ENCODE results near the gene TRIP13. TPM values are rescaled to one million over a fixed set of nuclear protein-coding genes. Genes with fewer than 3 reads are reported as not detected.

The TRIP13 gene
- total and polyA plus RNA-seq, 3 donors from 2014 or later = 34.3 to 71.6 (median 49.1) TPM

GRCh38 chr5:888638-889035 lies 4.0 kb upstream of the TRIP13 start:
- TF ChIP-seq CTCF (IDR thresholded peaks at IDR 0.05) = no peak
- no peak for TF ChIP-seq POLR2A (IDR thresholded peaks at IDR 0.05)
- no peak overlapping the region for H3K27ac ChIP-seq
- no peaks in the 10 kb centered on the region for H3K27me3 ChIP-seq

DNA sequence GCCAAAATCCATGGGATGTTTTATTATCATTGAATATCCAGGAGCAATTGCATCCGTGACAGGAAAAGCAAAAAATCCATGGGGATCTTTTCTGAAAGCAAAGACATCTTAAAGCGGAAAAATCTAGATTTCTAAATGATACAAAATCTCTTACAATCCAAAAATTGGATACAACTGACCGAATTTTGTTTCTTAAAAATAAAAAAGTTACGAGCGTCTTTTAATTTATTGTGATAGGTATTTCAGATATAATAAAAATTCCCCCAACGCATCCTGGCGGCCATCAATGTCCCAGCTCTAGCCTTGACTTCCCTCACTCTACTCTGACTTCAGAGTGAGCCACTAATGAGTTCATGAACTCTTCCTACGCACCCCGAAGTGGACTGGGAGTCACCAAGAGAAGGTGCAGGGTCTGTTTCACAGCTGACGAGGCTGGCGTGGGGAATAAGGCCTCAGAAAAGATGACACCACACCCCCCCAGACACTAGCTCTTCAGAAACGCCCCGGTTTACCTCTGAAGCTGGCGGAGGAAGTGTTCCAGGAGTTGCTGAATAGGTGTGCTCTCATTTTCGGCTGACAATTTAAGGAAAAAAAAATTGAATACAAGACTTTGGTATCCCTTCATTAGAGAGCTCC lies 3.5 kb upstream of the TRIP13 start:
- no peaks in the 10 kb centered on the region for H3K36me3 ChIP-seq (ENCODE audit: low read depth, missing control alignments)
- no peak for DNase-seq
- peaks cover 12% of the 10 kb centered on the region for H3K4me1 ChIP-seq
- intact Hi-C loops (cut with DNase I; ENCODE audit: low total_unique reads) = no loop called here
- no peak overlapping the region for H3K4me3 ChIP-seq
- H3K9me3 ChIP-seq = no peaks in the 10 kb centered on the region
- TF ChIP-seq POLR2A (IDR thresholded peaks at IDR 0.05) = no peak
- H3K27ac ChIP-seq = no peak overlapping the region
- no peaks in the 10 kb centered on the region for H3K27me3 ChIP-seq
- WGBS, 2 donors = 93 to 95% methylated on average over 15 of the region's 15 CpGs

More at GRCh38 chr5:888638-889035, 4.0 kb upstream of the TRIP13 start:
- no peak for DNase-seq
- H3K4me1 ChIP-seq = peaks cover 12% of the 10 kb centered on the region
- no peaks in the 10 kb centered on the region for H3K36me3 ChIP-seq (ENCODE audit: low read depth, missing control alignments)
- 94 to 95% methylated on average over 11 of the region's 11 CpGs for WGBS, 2 donors
- no peaks in the 10 kb centered on the region for H3K9me3 ChIP-seq
- H3K4me3 ChIP-seq = no peak overlapping the region
- intact Hi-C loops (cut with DNase I; ENCODE audit: low total_unique reads) = no loop called here

DNA sequence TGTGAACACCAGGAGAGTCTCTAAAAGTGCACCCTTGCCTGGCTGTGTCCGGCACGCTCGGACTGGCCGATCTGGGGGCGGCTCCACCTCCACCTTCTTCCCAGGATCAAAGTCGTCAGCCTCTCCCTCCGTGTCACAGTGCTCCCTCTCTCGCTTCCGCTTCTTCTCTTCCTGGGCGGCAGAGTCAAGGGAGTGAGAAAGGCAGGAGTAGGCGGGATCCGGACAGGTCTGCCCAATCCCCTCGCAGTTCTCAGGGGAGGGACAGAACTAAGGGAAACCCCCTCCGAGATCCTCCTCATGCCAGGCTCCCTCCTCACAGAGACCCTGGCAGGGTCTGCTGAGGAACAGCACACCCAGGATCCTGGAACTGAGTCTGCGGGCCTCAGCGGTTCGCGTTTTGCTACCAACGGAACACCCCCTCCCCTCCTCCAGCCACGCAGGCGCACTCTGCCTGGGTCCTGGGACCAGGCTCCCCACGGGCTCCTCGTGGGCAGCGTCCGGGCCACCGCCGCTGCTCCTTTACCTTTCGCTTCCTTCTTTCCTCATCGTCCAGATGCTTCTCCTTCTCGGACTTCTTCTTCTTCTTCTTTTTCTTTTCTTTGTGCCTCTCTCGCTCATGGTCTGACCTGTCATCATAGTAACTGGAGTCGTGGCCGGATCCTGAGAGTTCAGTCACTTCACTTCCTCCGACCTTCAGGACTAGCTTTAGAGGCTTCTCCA lies 1.4 kb upstream of the TRIP13 start:
- no peaks in the 10 kb centered on the region for H3K36me3 ChIP-seq (ENCODE audit: low read depth, missing control alignments)
- H3K4me3 ChIP-seq = peak overlapping the region; percentile 79 to 95
- H3K9me3 ChIP-seq = no peaks in the 10 kb centered on the region
- TF ChIP-seq POLR2A (IDR thresholded peaks at IDR 0.05) (no peak), CTCF (IDR thresholded peaks at IDR 0.05) (no peak)
- no peak overlapping the region for H3K27ac ChIP-seq
- intact Hi-C loops (cut with DNase I; ENCODE audit: low total_unique reads) = no loop called here
- H3K4me1 ChIP-seq = peaks cover 12% of the 10 kb centered on the region
- H3K27me3 ChIP-seq = no peaks in the 10 kb centered on the region
- no peak for DNase-seq
- WGBS, 2 donors = 44 to 50% methylated on average over 31 to 34 of the region's 34 CpGs

DNA sequence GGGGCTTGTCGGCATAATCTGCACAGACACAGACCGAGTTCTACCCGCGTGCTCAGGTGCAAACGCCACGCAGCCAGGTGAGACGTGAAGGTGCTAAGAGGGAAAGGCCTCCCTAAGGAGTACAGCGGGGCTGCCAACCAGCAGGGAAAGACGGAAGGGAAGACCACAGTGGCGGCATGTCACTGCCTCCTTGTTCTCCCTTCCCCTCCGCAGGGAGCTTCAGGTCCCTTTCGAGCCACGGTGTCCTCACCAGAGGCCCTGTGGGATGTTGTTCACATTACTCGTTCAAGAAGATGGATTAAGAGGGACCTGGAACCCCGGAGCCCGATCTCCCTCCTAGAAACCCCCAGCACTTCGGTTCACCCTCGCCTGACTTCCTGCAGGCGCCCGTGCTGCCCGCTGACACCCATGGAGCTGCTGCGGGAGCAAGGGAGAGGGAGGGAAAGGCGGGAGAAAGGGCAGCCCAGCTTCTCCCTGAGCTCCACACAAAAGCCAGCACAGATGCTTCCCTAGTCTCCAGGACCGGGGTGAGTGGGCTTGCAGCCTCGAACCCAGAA lies 769 bp upstream of the TRIP13 start:
- WGBS, 2 donors = 1 to 11% methylated on average over 11 to 23 of the region's 25 CpGs
- intact Hi-C loops (cut with DNase I; ENCODE audit: low total_unique reads) = no loop called here

More for the DNA sequence above, 769 bp upstream of the TRIP13 start:
- H3K4me3 ChIP-seq = peak overlapping the region; percentile 79 to 95
- TF ChIP-seq POLR2A (IDR thresholded peaks at IDR 0.05) (no peak), CTCF (IDR thresholded peaks at IDR 0.05) (no peak)
- peaks cover 12% of the 10 kb centered on the region for H3K4me1 ChIP-seq
- H3K36me3 ChIP-seq (ENCODE audit: low read depth, missing control alignments) = no peaks in the 10 kb centered on the region
- H3K27me3 ChIP-seq = no peaks in the 10 kb centered on the region
- DNase-seq = peak; percentile 27
- no peaks in the 10 kb centered on the region for H3K9me3 ChIP-seq
- H3K27ac ChIP-seq = peak overlapping the region; percentile 36 to 89

Data from testis (tissue), 3 donors.